Measurements from ENCODE around the gene PDHA1.

PDHA1 gene

GRCh38 chrX:19372547-19373331, 29.0 kb downstream of the PDHA1 start:
- Histone ChIP-seq H3K4me2 (ENCODE audit: low read length) (no peak overlapping the region; the same call in 1 of the 2 replicates), H3K4me3 (ENCODE audit: low read depth, low read length, poor library complexity, severe bottlenecking) (no peak overlapping the region), H3K79me2 (ENCODE audit: insufficient read depth, low read length) (no peaks in the 10 kb centered on the region), H3K4me1 (ENCODE audit: insufficient read depth, low read length, severe bottlenecking) (no peaks in the 10 kb centered on the region), H4K20me1 (ENCODE audit: insufficient read depth, low read length) (no peaks in the 10 kb centered on the region), H3K27me3 (ENCODE audit: insufficient read depth, low read length) (no peaks in the 10 kb centered on the region), H3K9ac (ENCODE audit: low read length) (no peak overlapping the region), H3K9me3 (ENCODE audit: low read length) (no peaks in the 10 kb centered on the region), H3K36me3 (ENCODE audit: insufficient read depth, low read length) (no peaks in the 10 kb centered on the region), H3K27ac (ENCODE audit: low read depth, low read length, poor library complexity, severe bottlenecking) (no peak overlapping the region), H3K9me2 (ENCODE audit: low read depth, low read length) (no peaks in the 10 kb centered on the region), H2AFZ (ENCODE audit: low read length) (no peak overlapping the region), H3F3A (ENCODE audit: insufficient read depth, low read length) (no peaks in the 10 kb centered on the region)
- TF ChIP-seq EZH2 (IDR thresholded peaks at IDR 0.05; ENCODE audit: borderline replicate concordance, low read length) (no peak), CTCF (IDR thresholded peaks at IDR 0.05; ENCODE audit: low read length) (no peak)

GRCh38 chrX:19373351-19373891, 29.7 kb downstream of the PDHA1 start:
- H4K20me1 ChIP-seq (ENCODE audit: insufficient read depth, low read length), result no peaks in the 10 kb centered on the region
- H2AFZ ChIP-seq (ENCODE audit: low read length), result no peak overlapping the region
- no peak overlapping the region for H3K4me3 ChIP-seq (ENCODE audit: low read depth, low read length, poor library complexity, severe bottlenecking)

GRCh38 chrX:19375546-19375945, 31.8 kb downstream of the PDHA1 start:
- Histone ChIP-seq H3K9me2 (ENCODE audit: low read depth, low read length) (no peaks in the 10 kb centered on the region), H3K36me3 (ENCODE audit: insufficient read depth, low read length) (no peaks in the 10 kb centered on the region), H3K27ac (ENCODE audit: low read depth, low read length, poor library complexity, severe bottlenecking) (no peak overlapping the region), H3K79me2 (ENCODE audit: insufficient read depth, low read length) (no peaks in the 10 kb centered on the region), H2AFZ (ENCODE audit: low read length) (no peak overlapping the region), H3K4me1 (ENCODE audit: insufficient read depth, low read length, severe bottlenecking) (no peaks in the 10 kb centered on the region), H3K27me3 (ENCODE audit: insufficient read depth, low read length) (no peaks in the 10 kb centered on the region), H3K9ac (ENCODE audit: low read length) (no peak overlapping the region), H3K4me3 (ENCODE audit: low read depth, low read length, poor library complexity, severe bottlenecking) (no peak overlapping the region), H3K9me3 (ENCODE audit: low read length) (no peaks in the 10 kb centered on the region), H4K20me1 (ENCODE audit: insufficient read depth, low read length) (no peaks in the 10 kb centered on the region), H3K4me2 (ENCODE audit: low read length) (no peak overlapping the region), H3F3A (ENCODE audit: insufficient read depth, low read length) (no peaks in the 10 kb centered on the region)
- TF ChIP-seq EZH2 (IDR thresholded peaks at IDR 0.05; ENCODE audit: borderline replicate concordance, low read length) (no peak), CTCF (IDR thresholded peaks at IDR 0.05; ENCODE audit: low read length) (no peak)

More at GRCh38 chrX:19373351-19373891, 29.7 kb downstream of the PDHA1 start:
- H3F3A ChIP-seq (ENCODE audit: insufficient read depth, low read length), result no peaks in the 10 kb centered on the region
- TF ChIP-seq EZH2 (IDR thresholded peaks at IDR 0.05; ENCODE audit: borderline replicate concordance, low read length) (no peak), CTCF (IDR thresholded peaks at IDR 0.05; ENCODE audit: low read length) (no peak)
- no peaks in the 10 kb centered on the region for H3K9me3 ChIP-seq (ENCODE audit: low read length)
- H3K27ac ChIP-seq (ENCODE audit: low read depth, low read length, poor library complexity, severe bottlenecking), result no peak overlapping the region
- H3K9ac ChIP-seq (ENCODE audit: low read length), result no peak overlapping the region
- H3K36me3 ChIP-seq (ENCODE audit: insufficient read depth, low read length), result no peaks in the 10 kb centered on the region
- no peaks in the 10 kb centered on the region for H3K79me2 ChIP-seq (ENCODE audit: insufficient read depth, low read length)
- no peak overlapping the region for H3K4me2 ChIP-seq (ENCODE audit: low read length)
- H3K27me3 ChIP-seq (ENCODE audit: insufficient read depth, low read length), result no peaks in the 10 kb centered on the region
- no peaks in the 10 kb centered on the region for H3K4me1 ChIP-seq (ENCODE audit: insufficient read depth, low read length, severe bottlenecking)
- no peaks in the 10 kb centered on the region for H3K9me2 ChIP-seq (ENCODE audit: low read depth, low read length)

All from OCI-LY1 (cell line).